Measurements from ENCODE around the gene SUN5. TPM values are rescaled to one million over a fixed set of nuclear protein-coding genes. Genes with fewer than 3 reads are reported as not detected.

The SUN5 gene
- total RNA-seq, 1 donor from 2014 or later: not detected

GRCh38 chr20:33013701-33014326 lies 9.6 kb upstream of the SUN5 start:
- Mint-ChIP-seq H3K27me3 (ENCODE audit: low read depth) (peaks cover 53% of the 10 kb centered on the region), H3K4me1 (no peaks in the 10 kb centered on the region), H3K4me3 (no peak overlapping the region), H3K27ac (no peak overlapping the region), H3K36me3 (no peaks in the 10 kb centered on the region), H3K9me3 (no peaks in the 10 kb centered on the region)
- DNase-seq (ENCODE audit: low spot score in 2 of 2, unreplicated experiment in 2 of 2): no peak
- TF ChIP-seq CTCF (IDR thresholded peaks at IDR 0.05; ENCODE audit: unreplicated experiment): no peak

GRCh38 chr20:33012327-33013189 lies 8.3 kb upstream of the SUN5 start:
- no peak for DNase-seq (ENCODE audit: low spot score in 2 of 2, unreplicated experiment in 2 of 2)
- Mint-ChIP-seq H3K36me3 (no peaks in the 10 kb centered on the region), H3K4me1 (no peaks in the 10 kb centered on the region), H3K27me3 (ENCODE audit: low read depth) (peaks cover 50% of the 10 kb centered on the region), H3K27ac (no peak overlapping the region), H3K9me3 (no peaks in the 10 kb centered on the region), H3K4me3 (no peak overlapping the region)
- no peak for TF ChIP-seq CTCF (IDR thresholded peaks at IDR 0.05; ENCODE audit: unreplicated experiment)

- H3K27me3 Mint-ChIP-seq (ENCODE audit: low read depth): peaks cover 39% of the 10 kb centered on the region
- no peak for DNase-seq (ENCODE audit: low spot score in 2 of 2, unreplicated experiment in 2 of 2)
- H3K4me1 Mint-ChIP-seq: no peaks in the 10 kb centered on the region
- no peak overlapping the region for H3K27ac Mint-ChIP-seq
- no peaks in the 10 kb centered on the region for H3K36me3 Mint-ChIP-seq
- no peak for TF ChIP-seq CTCF (IDR thresholded peaks at IDR 0.05; ENCODE audit: unreplicated experiment)
- H3K4me3 Mint-ChIP-seq: no peak overlapping the region
- H3K9me3 Mint-ChIP-seq: no peaks in the 10 kb centered on the region
These were observed 6.6 kb upstream of the SUN5 start for GRCh38 chr20:33010674-33011449.

- no peak for TF ChIP-seq CTCF (IDR thresholded peaks at IDR 0.05; ENCODE audit: unreplicated experiment)
- H3K4me1 Mint-ChIP-seq: no peaks in the 10 kb centered on the region
- H3K27me3 Mint-ChIP-seq (ENCODE audit: low read depth): peaks cover 33% of the 10 kb centered on the region
- H3K9me3 Mint-ChIP-seq: peaks cover 3% of the 10 kb centered on the region
- H3K36me3 Mint-ChIP-seq: no peaks in the 10 kb centered on the region
- H3K27ac Mint-ChIP-seq: no peak overlapping the region
- DNase-seq (ENCODE audit: low spot score in 2 of 2, unreplicated experiment in 2 of 2): no peak
- H3K4me3 Mint-ChIP-seq: no peak overlapping the region
These were observed 5.9 kb upstream of the SUN5 start for GRCh38 chr20:33010133-33010504.

- TF ChIP-seq CTCF (IDR thresholded peaks at IDR 0.05; ENCODE audit: unreplicated experiment): no peak
- Mint-ChIP-seq H3K27ac (no peak overlapping the region), H3K4me3 (no peak overlapping the region), H3K9me3 (peaks cover 4% of the 10 kb centered on the region), H3K27me3 (ENCODE audit: low read depth) (peaks cover 27% of the 10 kb centered on the region), H3K36me3 (no peaks in the 10 kb centered on the region), H3K4me1 (no peaks in the 10 kb centered on the region)
- no peak for DNase-seq (ENCODE audit: low spot score in 2 of 2, unreplicated experiment in 2 of 2)
These were observed 5.2 kb upstream of the SUN5 start for GRCh38 chr20:33009214-33010132.
